ENCODE data around the gene FBXO41.

- TF ChIP-seq ZBTB4 (CRISPR knock-in tag; IDR thresholded peaks at IDR 0.05): no peak
- TF ChIP-seq EZH2 (IDR thresholded peaks at IDR 0.05; ENCODE audit: borderline replicate concordance, control insufficient read depth, low read depth, low read length): no peak
- no peak for TF ChIP-seq CBX3 (IDR thresholded peaks at IDR 0.05; ENCODE audit: borderline replicate concordance, low read depth)
- no peak for TF ChIP-seq USF2 (IDR thresholded peaks at IDR 0.05; ENCODE audit: borderline replicate concordance, low read depth, low read length)
- TF ChIP-seq GABPA (IDR thresholded peaks at IDR 0.05; ENCODE audit: low read depth): no peak
- no peak for TF ChIP-seq REST (IDR thresholded peaks at IDR 0.05; ENCODE audit: low read depth, low read length)
- no peak for TF ChIP-seq NBN (IDR thresholded peaks at IDR 0.05)
- TF ChIP-seq CBFB (IDR thresholded peaks at IDR 0.05; ENCODE audit: low read depth): no peak
- no peak for TF ChIP-seq POLR2AphosphoS5 (IDR thresholded peaks at IDR 0.05; ENCODE audit: low read length)
- no peak for TF ChIP-seq CTCF (IDR thresholded peaks at IDR 0.05 in 2 of 3, conservative IDR thresholded peaks at IDR 0.05 in 1 of 3; ENCODE audit: control insufficient read depth in 2 of 3, extremely low read depth in 1 of 3, insufficient read depth in 1 of 3, low read depth in 3 of 3, low read length in 3 of 3)
These were observed 58.5 kb downstream of the FBXO41 start for GRCh38 chr2:73225513-73226360.

Measured in GM12878 (cell line).